ENCODE data around the gene DIAPH1. TPM values are rescaled to one million over a fixed set of nuclear protein-coding genes. Genes with fewer than 3 reads are reported as not detected.

The DIAPH1 gene
- total RNA-seq, 1 experiment from 2014 or later: 142 TPM

GRCh38 chr5:141560151-141560550 lies 58.6 kb downstream of the DIAPH1 start:
- peaks cover 7 to 29% of the 10 kb centered on the region in 2 experiments; a peak in 3 of 4 replicates for H3K36me3 ChIP-seq (ENCODE audit: control insufficient read depth in 1 of 2, insufficient read depth in 2 of 2, low read length in 2 of 2)
- ChIA-PET RAD21 (ENCODE audit: low non-redundant PET in 1 of 2, low total read pairs in 2 of 2, uncharacterized antibody in 2 of 2, unreplicated experiment in 2 of 2) (no interaction called here), CTCF (interaction anchor here (1.4 kb wide), 1 partner anchor 337 kb away, joined by 7 read pairs; the partner anchor contains the start of gene PCDHB14), POLR2A (no interaction called here)
- no peaks in the 10 kb centered on the region for H3K9me3 ChIP-seq (ENCODE audit: control insufficient read depth in 1 of 2, insufficient read depth in 1 of 2, low read depth in 1 of 2, low read length in 2 of 2)
- no peak for TF ChIP-seq SIN3A (IDR thresholded peaks at IDR 0.05; ENCODE audit: low read depth)
- no peak for TF ChIP-seq CBX3 (IDR thresholded peaks at IDR 0.05; ENCODE audit: low read depth)
- TF ChIP-seq POLR2AphosphoS5 (IDR thresholded peaks at IDR 0.05; ENCODE audit: low read depth, low read length): no peak
- no peak for TF ChIP-seq MAX (IDR thresholded peaks at IDR 0.05)
- TF ChIP-seq CTCF (IDR thresholded peaks at IDR 0.05 in 2 of 3, conservative IDR thresholded peaks at IDR 0.05 in 1 of 3; ENCODE audit: borderline replicate concordance in 1 of 3, insufficient read depth in 1 of 3, low read depth in 2 of 3, low read length in 2 of 3): no peak
- TF ChIP-seq ATF3 (IDR thresholded peaks at IDR 0.05): no peak
- no peaks in the 10 kb centered on the region for H3K27me3 ChIP-seq (ENCODE audit: insufficient read depth, low read length)
- intact Hi-C loops (cut with micrococcal nuclease): loop anchor here (10.0 kb wide), 2 partner anchors 475 to 705 kb away; partner anchors contain the start of gene PCDHA10
- H4K20me1 ChIP-seq (ENCODE audit: insufficient read depth): no peaks in the 10 kb centered on the region
- no peak overlapping the region; the same call in 1 of the 2 replicates for H3K27ac ChIP-seq (ENCODE audit: low read depth, low read length)
- H3K9ac ChIP-seq (ENCODE audit: low read length): no peak overlapping the region
- H3K4me3 ChIP-seq (replicated peaks in 1 of 2; ENCODE audit: low read depth in 1 of 2, low read length in 2 of 2): no peak overlapping the region
- H3K4me2 ChIP-seq (ENCODE audit: low read length): peak overlapping the region; percentile 33; the same call in 1 of the 2 replicates
- ATAC-seq (no peak), DNase-seq (ENCODE audit: low read depth, low spot score) (no peak)
- no peaks in the 10 kb centered on the region for H3K9me2 ChIP-seq (ENCODE audit: insufficient read depth)
- H3K4me1 ChIP-seq (ENCODE audit: control insufficient read depth in 1 of 2, insufficient read depth in 2 of 2, low read length in 2 of 2): peaks cover 0 to 26% of the 10 kb centered on the region in 2 experiments; a peak in 2 of 4 replicates
- H3K79me2 ChIP-seq (ENCODE audit: insufficient read depth, low read length): peaks cover 29% of the 10 kb centered on the region
- no peak overlapping the region for H2AFZ ChIP-seq (ENCODE audit: low read depth, low read length, poor library complexity, severe bottlenecking)
- BruUV-seq (replicated peaks): no TSS peak

- H3K27me3 ChIP-seq (ENCODE audit: insufficient read depth, low read length): no peaks in the 10 kb centered on the region
- ChIA-PET POLR2A (no interaction called here), CTCF (interaction anchor here (1.0 to 4.6 kb wide), 3 partner anchors 8 to 336 kb away, joined by 3 to 69 read pairs (median 8); partner anchors contain the start of genes PCDHB14 and PCDHGA10), RAD21 (ENCODE audit: low non-redundant PET in 1 of 2, low total read pairs in 2 of 2, uncharacterized antibody in 2 of 2, unreplicated experiment in 2 of 2) (no interaction called here)
- DNase-seq (ENCODE audit: low read depth, low spot score): no peak
- H3K4me2 ChIP-seq (ENCODE audit: low read length): no peak overlapping the region
- ATAC-seq: no peak
- no TSS peak for BruUV-seq (replicated peaks)
- H3K9me3 ChIP-seq (ENCODE audit: control insufficient read depth in 1 of 2, insufficient read depth in 1 of 2, low read depth in 1 of 2, low read length in 2 of 2): no peaks in the 10 kb centered on the region
- no peak overlapping the region for H3K27ac ChIP-seq (ENCODE audit: low read depth, low read length)
- no peak overlapping the region for H3K4me3 ChIP-seq (replicated peaks in 1 of 2; ENCODE audit: low read depth in 1 of 2, low read length in 2 of 2)
- H3K36me3 ChIP-seq (ENCODE audit: control insufficient read depth in 1 of 2, insufficient read depth in 2 of 2, low read length in 2 of 2): peaks cover 6 to 30% of the 10 kb centered on the region in 2 experiments; a peak in 3 of 4 replicates
- intact Hi-C loops (cut with micrococcal nuclease): loop anchor here (2.0 kb wide), 1 partner anchor 367 kb away; the partner anchor contains the start of gene PCDHB10
- no peaks in the 10 kb centered on the region for H4K20me1 ChIP-seq (ENCODE audit: insufficient read depth)
- peaks cover 36% of the 10 kb centered on the region for H3K79me2 ChIP-seq (ENCODE audit: insufficient read depth, low read length)
- H3K9ac ChIP-seq (ENCODE audit: low read length): no peak overlapping the region
- no peak overlapping the region for H2AFZ ChIP-seq (ENCODE audit: low read depth, low read length, poor library complexity, severe bottlenecking)
- peaks cover 0 to 23% of the 10 kb centered on the region in 2 experiments; a peak in 2 of 4 replicates for H3K4me1 ChIP-seq (ENCODE audit: control insufficient read depth in 1 of 2, insufficient read depth in 2 of 2, low read length in 2 of 2)
- no peaks in the 10 kb centered on the region for H3K9me2 ChIP-seq (ENCODE audit: insufficient read depth)
- TF ChIP-seq SIN3A (IDR thresholded peaks at IDR 0.05; ENCODE audit: low read depth) (no peak), EZH2 (IDR thresholded peaks at IDR 0.05) (no peak), ZBTB33 (IDR thresholded peaks at IDR 0.05; ENCODE audit: extremely low read depth, insufficient replicate concordance, low read length) (no peak), YY1 (IDR thresholded peaks at IDR 0.05; ENCODE audit: extremely low read depth, insufficient replicate concordance, low read depth, low read length) (no peak), REST (IDR thresholded peaks at IDR 0.05; ENCODE audit: low read depth) (no peak)
Measured at GRCh38 chr5:141559461-141559860, 59.3 kb downstream of the DIAPH1 start.

All from HCT116 (cell line).